HL-60 (cell line): ENCODE data around the gene SNX20.

Experiments used
- CTCF ChIP-seq: IDR thresholded peaks from one replicate; pipeline ENCODE4 v1.5.1; 2011; ENCODE audit warnings: low read length, control low read depth, inconsistent platforms; ENCODE audit not compliant: insufficient read depth
- GABPA ChIP-seq: IDR thresholded peaks from 2 replicates; pipeline ENCODE4 v1.6.1; 2012; ENCODE audit warnings: low read depth
- REST ChIP-seq: IDR thresholded peaks from 2 replicates; pipeline ENCODE4 v1.6.1; 2012; ENCODE audit warnings: low read depth; ENCODE audit not compliant: insufficient replicate concordance

GRCh38 chr16:50721549-50722404, 40.7 kb upstream of the SNX20 start:
- TF ChIP-seq CTCF (no peak), GABPA (no peak), REST (no peak)
